Measurements from ENCODE around the gene NOX4. TPM values are rescaled to one million over a fixed set of nuclear protein-coding genes. Genes with fewer than 3 reads are reported as not detected.
"Not testable (repeated sequence)": the region's sequence is repeated elsewhere in the genome, so short reads cannot be mapped to it uniquely, and the experiment has no call there.

The NOX4 gene
- total and polyA plus RNA-seq, 8 donors = 0.28 to 2.8 (median 0.50) TPM; not detected in 3

GRCh38 chr11:89381094-89381493 is 110.1 kb downstream of the NOX4 start:
- peak in 1 of 2 donors; percentile 35 for DNase-seq
- H3K4me3 ChIP-seq = no peak overlapping the region
- peaks cover 0 to 21% (median 7%) of the 10 kb centered on the region in 4 donors for H3K9me3 ChIP-seq
- intact Hi-C loops (cut with DNase I; ENCODE audit: low total_unique reads) = no loop called here
- H3K27me3 ChIP-seq = no peaks in the 10 kb centered on the region
- WGBS, 5 donors = 55 to 77% (median 66%) methylated on average over 3 of the region's 3 CpGs
- H3K27ac ChIP-seq = no peak overlapping the region
- no peaks in the 10 kb centered on the region for H3K4me1 ChIP-seq
- H3K36me3 ChIP-seq = no peaks in the 10 kb centered on the region
- no peak for TF ChIP-seq POLR2A (IDR thresholded peaks at IDR 0.05)
- no peak for TF ChIP-seq CTCF (IDR thresholded peaks at IDR 0.05)
- TF ChIP-seq EP300 (IDR thresholded peaks at IDR 0.05) = no peak
- no peak for TF ChIP-seq POLR2AphosphoS5 (IDR thresholded peaks at IDR 0.05)

GRCh38 chr11:89379976-89380771 is 111.0 kb downstream of the NOX4 start:
- H3K27me3 ChIP-seq; H3K4me1 ChIP-seq; DNase-seq; H3K27ac ChIP-seq; intact Hi-C loops (cut with DNase I; ENCODE audit: low total_unique reads); H3K4me3 ChIP-seq; H3K36me3 ChIP-seq: not testable (repeated sequence)
- H3K9me3 ChIP-seq = peaks cover 0 to 14% (median 5%) of the 10 kb centered on the region in 4 donors

- intact Hi-C loops (cut with DNase I; ENCODE audit: low total_unique reads); DNase-seq: not testable (repeated sequence)
These were observed 112.2 kb downstream of the NOX4 start for GRCh38 chr11:89378986-89379385.

GRCh38 chr11:89369356-89369755 is 121.8 kb downstream of the NOX4 start:
- H3K4me1 ChIP-seq; H3K36me3 ChIP-seq; H3K27ac ChIP-seq; DNase-seq; H3K4me3 ChIP-seq; H3K9me3 ChIP-seq; H3K27me3 ChIP-seq; intact Hi-C loops (cut with DNase I; ENCODE audit: low total_unique reads): not testable (repeated sequence)
- WGBS, 5 donors = 70 to 81% (median 74%) methylated on average over 2 of the region's 2 CpGs

More at GRCh38 chr11:89378986-89379385, 112.2 kb downstream of the NOX4 start:
- H3K36me3 ChIP-seq, H3K9me3 ChIP-seq, H3K4me1 ChIP-seq, H3K27me3 ChIP-seq, H3K27ac ChIP-seq, H3K4me3 ChIP-seq: not testable (repeated sequence)
- 53 to 74% (median 66%) methylated on average over 1 of the region's 1 CpG for WGBS, 5 donors

GRCh38 chr11:89364856-89365255 is 126.3 kb downstream of the NOX4 start:
- 63 to 83% (median 75%) methylated on average over 2 of the region's 2 CpGs for WGBS, 5 donors
- DNase-seq; H3K4me1 ChIP-seq; H3K36me3 ChIP-seq; H3K27me3 ChIP-seq; intact Hi-C loops (cut with DNase I; ENCODE audit: low total_unique reads); H3K4me3 ChIP-seq; H3K27ac ChIP-seq; H3K9me3 ChIP-seq: not testable (repeated sequence)

- H3K27me3 ChIP-seq = no peaks in the 10 kb centered on the region
- WGBS, 5 donors = 55 to 76% (median 75%) methylated on average over 2 of the region's 2 CpGs
These were observed 129.4 kb downstream of the NOX4 start for GRCh38 chr11:89361734-89362133.

GRCh38 chr11:89359208-89359607 is 132.0 kb downstream of the NOX4 start:
- H3K27me3 ChIP-seq; H3K27ac ChIP-seq; intact Hi-C loops (cut with DNase I; ENCODE audit: low total_unique reads); H3K4me3 ChIP-seq; DNase-seq; H3K36me3 ChIP-seq; H3K4me1 ChIP-seq; H3K9me3 ChIP-seq: not testable (repeated sequence)

More at GRCh38 chr11:89361734-89362133, 129.4 kb downstream of the NOX4 start:
- TF ChIP-seq CTCF (IDR thresholded peaks at IDR 0.05) = no peak
- TF ChIP-seq EP300 (IDR thresholded peaks at IDR 0.05) = no peak
- no peak for TF ChIP-seq POLR2AphosphoS5 (IDR thresholded peaks at IDR 0.05)
- TF ChIP-seq POLR2A (IDR thresholded peaks at IDR 0.05) = no peak
- Histone ChIP-seq H3K36me3 (no peaks in the 10 kb centered on the region), H3K27ac (no peak overlapping the region), H3K9me3 (no peaks in the 10 kb centered on the region), H3K4me1 (no peaks in the 10 kb centered on the region), H3K4me3 (no peak overlapping the region)
- peak in 1 of 2 donors; percentile 4 for DNase-seq
- intact Hi-C loops (cut with DNase I; ENCODE audit: low total_unique reads) = no loop called here

All from stomach (tissue), 9 donors.